Measurements from ENCODE around the gene TTC22.
A peak's percentile ranks its signal among the peaks of the same experiment; 100 is the strongest.

Gene TTC22

DNA sequence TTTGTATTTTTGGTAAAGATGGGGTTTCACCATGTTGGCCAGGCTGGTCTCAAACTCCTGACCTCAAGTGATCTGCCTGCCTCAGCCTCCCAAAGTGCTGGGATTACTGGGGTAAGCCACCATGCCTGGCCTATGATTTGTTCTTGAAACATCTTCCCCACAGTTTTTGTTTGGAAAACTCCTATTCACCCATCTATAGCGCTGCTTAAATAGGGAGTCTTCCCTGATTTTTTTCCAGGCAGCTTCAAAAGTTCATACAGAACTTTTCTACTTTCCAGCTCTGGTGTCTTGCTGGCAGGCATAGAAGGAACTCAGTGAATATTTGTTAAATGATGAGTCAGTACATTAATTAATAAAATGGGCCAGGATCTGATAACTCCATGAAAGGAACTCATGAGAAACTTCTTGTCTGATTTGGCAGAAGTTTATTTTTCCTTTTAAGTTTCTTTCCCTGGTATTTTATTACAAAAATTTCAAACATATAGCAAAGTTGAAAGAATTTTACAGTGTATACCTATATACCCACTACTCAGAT, 33.0 kb upstream of the TTC22 start:
- DNase-seq (ENCODE audit: low read depth in 2 of 2): no peak

DNA sequence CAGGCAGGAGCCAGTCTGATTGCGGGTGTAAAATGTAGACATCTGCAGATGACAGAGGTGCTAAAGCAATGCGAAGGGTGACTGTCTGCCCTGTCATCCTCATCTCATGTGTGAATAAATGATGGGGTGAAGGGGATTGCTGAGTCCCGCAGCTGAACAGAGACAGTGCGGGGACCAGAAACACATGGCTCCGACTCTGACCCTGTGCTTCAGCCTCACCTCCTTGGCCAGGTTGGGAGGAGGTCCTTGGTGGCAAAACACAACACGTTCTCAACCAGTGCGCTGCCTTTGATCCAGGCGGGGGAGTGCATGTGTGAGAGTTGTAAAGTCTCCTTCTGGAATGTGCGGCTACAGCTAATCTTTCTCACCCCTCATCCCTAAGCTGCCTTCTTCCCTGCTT, 32.0 kb upstream of the TTC22 start:
- no peak for DNase-seq (ENCODE audit: low read depth in 2 of 2)

GRCh38 chr1:54826226-54826816, 25.2 kb upstream of the TTC22 start:
- no peak for DNase-seq (ENCODE audit: low read depth in 2 of 2)

GRCh38 chr1:54825696-54826095, 24.6 kb upstream of the TTC22 start:
- DNase-seq (ENCODE audit: low read depth in 2 of 2): no peak

DNA sequence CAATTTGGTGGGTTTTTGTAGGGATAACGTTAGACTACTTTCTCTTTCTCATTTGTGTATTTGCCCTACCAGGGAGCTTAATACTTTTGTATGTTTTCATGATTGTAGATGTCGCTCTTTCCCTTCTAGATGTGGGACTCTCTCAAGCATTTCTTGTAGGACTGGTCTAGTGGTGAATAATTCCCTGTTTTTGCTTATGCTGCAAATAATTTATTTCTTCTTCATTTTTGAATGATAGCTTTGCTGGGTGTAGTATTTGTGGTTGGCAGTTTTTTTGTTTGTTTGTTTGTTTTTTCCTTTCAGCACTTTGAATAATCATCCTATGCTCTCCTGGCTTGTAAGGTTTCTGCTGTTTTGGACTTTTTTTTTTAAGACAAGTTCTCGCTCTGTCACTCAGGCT, 22.5 kb upstream of the TTC22 start:
- no peak for DNase-seq (ENCODE audit: low read depth in 2 of 2)

DNA sequence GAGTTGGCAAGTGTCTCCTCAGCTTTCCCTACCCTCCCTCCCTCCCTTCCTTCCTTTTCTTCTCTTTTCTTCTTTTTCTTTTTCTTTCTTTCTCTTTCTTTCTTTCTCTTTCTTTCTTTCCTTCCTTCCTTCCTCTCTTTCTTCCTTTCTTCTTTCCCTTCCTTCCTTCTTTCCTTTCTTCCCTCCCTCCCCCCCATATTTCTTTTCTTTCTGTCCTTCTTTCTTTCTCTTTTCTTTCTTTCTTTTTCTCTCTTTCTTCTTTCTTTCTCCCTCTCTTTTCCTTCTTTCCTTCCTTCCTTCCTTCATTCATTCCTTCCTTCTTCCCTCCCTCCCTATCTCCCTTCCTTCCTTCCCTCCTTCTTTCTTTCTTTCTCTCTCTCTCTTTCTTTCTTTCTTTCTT, 18.6 kb upstream of the TTC22 start:
- DNase-seq (ENCODE audit: low read depth in 2 of 2): no peak

DNA sequence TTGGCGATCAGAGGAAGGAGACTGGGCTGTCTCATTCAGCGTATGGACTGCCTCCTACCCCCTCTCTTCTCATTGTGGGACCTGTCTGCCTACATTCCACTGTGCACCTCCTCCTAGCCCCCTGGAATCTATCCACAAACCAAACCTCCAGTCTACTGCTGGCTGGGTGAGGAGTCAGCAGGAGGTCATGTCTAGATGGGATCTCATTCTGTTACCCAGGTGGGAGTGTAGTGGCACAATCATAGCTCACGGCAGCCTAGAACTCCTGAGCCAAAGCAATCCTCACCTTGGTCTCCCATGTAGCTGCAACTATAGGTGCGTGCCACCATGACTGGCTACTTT, 18.0 kb upstream of the TTC22 start:
- no peak for DNase-seq (ENCODE audit: low read depth in 2 of 2)

- DNase-seq (ENCODE audit: low read depth in 2 of 2): no peak
Measured at GRCh38 chr1:54818461-54819194, 17.5 kb upstream of the TTC22 start.

- no peak for DNase-seq (ENCODE audit: low read depth in 2 of 2)
Measured at GRCh38 chr1:54816951-54817350, 15.8 kb upstream of the TTC22 start.

DNA sequence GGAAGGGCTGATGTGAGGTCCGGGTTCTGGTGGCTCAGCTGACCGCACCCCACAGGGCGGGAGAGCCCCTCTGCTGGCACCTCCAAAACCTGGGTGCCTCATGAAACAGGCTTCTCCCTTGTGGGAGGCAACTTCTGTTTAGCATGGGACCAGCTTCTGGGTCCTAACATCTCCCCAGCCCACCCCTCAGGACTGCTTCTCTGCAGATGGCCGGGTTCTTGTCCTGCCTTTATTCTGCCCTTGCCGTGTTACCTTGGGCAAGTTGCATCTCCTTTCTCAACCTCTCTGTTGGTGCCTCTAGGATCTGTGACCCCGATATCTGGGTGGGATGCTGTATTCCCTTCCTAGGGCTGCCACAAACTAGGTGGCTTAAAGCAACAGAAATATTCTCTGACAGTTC, 15.0 kb upstream of the TTC22 start:
- no peak for DNase-seq (ENCODE audit: low read depth in 2 of 2)

GRCh38 chr1:54815086-54815876, 14.2 kb upstream of the TTC22 start:
- DNase-seq (ENCODE audit: low read depth in 2 of 2): no peak

DNA sequence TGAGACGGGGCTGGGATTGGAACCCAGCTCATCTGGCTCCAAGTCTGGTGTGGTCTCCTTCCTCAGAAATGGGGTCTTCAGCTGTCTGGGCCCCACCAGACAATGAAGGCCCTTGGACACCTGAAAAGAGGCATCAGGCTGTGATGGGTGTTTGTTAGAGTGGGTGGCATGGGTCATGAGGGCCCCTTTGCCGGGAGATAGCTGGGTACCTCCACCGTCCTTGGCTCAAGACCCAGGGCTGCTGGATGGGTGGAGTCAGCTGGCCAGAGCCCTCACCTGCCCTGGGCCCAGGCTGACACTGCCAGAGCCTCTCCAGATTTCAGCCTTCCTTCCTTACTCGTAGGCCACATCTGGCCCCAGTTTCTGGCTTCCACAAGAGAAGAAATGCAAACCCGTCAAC, 13.4 kb upstream of the TTC22 start:
- DNase-seq (ENCODE audit: low read depth in 2 of 2): no peak

- DNase-seq (ENCODE audit: low read depth in 2 of 2): no peak
Measured at GRCh38 chr1:54814126-54814498, 13.0 kb upstream of the TTC22 start.

- no peak for DNase-seq (ENCODE audit: low read depth in 2 of 2)
Measured at GRCh38 chr1:54813485-54814125, 12.5 kb upstream of the TTC22 start.

DNA sequence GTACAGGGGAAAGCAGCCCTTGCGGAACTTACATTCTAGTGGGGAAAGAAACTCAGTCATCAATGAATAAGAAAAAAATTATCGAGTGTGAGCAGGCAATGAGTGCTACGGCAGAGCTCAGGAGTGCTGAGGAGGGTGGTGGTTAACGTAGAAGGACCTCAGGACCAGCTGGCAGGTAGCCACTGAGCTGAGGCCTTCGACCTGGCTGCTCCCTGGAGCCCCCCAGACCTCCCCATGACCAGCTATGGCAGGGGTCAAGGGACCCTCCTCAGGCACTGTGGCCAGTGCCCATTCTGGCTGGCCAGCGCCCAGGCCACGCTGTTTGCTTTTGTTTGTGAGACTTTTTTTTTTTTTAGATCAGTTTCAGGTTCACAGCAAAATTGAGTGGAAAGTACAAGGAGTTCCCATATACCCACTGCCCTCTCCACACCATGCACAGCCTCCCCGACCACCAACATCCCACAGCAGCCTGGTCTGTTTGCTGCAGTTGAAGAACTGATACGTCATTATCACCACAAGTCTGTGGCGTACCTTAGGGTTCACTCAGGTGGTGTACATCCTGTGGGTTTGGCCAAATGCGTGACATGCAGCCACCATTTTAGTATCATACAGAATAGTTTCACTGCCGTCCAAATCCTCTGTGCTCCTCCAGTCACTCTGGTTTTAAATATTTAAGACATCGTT, 11.8 kb upstream of the TTC22 start:
- DNase-seq (ENCODE audit: low read depth in 2 of 2): no peak

DNA sequence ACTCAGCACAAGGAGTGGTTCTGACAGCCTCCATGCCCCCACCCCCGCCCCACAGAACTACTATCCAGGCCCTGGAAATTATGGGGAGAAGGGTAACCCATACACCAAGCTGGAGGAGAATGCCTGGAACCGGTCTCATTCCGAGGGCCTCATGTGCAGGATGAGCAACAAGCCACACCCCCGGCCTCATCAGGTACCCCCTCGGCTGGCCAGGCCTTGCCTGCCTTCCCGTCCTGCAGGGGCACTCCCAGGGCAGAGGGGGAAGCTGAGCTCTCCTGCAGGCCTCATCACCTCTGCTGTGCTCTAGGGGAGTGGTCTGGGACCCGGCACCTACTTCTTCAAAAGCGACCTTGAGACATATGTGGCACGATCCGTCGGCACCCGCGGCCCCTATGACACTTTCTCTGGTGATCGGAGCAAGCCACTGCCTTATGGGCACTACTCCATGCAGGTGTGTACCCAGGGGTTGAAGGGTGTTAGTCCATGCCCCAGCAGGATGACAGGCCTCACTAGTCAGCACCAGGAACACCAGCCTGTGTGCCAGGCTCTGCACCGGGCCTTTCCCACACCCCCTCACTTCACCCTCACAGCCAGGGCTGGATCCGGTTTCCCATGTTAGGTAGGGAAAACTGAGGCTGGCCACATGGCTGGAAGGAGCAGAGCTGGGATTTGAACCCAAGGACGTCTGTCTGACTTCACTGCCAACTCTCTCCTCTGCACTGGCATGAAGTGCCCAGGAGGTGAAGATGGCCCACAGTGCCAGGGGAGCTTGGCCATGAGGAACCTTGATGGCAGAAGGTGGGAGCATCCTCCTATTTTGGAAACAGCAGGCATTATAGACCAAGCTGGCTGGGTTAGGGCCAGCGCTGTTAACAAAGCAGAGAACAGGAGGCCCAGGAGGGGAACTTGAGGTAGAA, 10.9 kb upstream of the TTC22 start:
- DNase-seq (ENCODE audit: low read depth in 2 of 2): no peak

GRCh38 chr1:54811066-54811465, 9.9 kb upstream of the TTC22 start:
- DNase-seq (ENCODE audit: low read depth in 2 of 2): no peak

DNA sequence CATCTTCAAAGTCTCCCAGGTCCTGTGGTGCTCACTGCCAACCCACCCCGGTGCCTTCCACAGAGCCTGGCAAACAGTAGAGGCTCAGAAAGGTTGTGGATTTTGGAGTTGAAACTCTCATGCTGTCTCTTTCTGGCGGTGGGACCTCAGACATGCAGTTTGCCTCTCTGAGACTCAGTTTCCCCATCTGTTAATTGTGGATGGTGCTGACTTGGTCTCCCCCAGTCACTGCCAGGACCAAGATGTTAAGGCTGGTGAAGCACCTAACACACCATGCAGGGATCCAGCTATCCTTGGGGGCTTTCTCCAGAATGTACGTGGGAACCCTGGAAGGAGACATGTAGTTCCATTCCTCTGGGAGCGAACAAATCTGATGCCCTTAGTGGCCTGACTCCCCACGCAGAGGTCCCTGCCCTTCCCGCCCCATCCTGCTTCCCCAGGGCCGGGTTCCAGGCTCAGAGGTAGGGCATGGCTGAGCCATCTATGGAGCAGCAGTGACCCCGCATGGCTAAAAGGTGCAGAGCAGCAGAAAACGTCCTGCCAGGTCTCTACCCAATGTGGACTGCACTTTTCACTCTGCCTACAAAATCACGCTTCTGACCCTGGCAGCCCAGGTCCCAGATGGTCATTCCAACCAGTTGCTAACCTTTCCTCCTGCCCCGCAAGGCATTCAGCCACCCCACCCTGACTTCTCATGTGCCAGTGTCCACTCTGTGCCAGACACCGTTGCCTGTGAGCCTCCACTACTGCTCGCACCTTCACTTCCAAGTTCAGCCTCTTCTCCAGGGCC, 9.2 kb upstream of the TTC22 start:
- peak; percentile 37 to 62 for DNase-seq (ENCODE audit: low read depth in 2 of 2)

DNA sequence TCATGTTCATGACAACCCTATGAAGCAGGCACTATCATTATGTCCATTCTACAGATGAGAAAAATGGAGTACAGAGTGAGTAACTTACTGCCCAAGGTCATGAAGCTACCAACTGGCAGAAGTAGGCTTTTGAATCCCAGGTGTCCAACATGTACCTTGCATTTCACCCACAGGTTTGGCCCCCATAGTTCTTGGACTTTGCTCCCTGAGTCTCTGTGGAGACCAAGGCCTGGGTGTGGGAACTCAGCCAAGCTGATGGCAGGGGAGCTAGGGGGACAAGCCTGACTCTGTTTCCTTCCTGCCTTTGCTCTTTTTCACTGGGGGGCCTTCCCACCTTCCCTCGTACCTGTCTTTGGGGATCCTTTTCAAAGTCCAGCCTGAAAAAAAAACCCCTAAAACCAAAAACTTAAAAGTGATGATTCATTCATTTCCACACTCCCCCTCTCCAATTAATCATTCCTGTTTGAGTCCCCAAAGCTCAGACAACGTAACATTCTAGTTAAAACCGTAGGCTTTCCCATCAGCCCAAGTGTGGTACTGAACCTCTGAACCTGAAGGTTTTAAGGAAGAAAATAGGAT, 8.5 kb upstream of the TTC22 start:
- no peak for DNase-seq (ENCODE audit: low read depth in 2 of 2)
